A549 treated with Hydrocortisone at 1 μM for 4 hours (cell line): ENCODE measurements around the gene NDST1. TPM values are rescaled to one million over a fixed set of nuclear protein-coding genes. Genes with fewer than 3 reads are reported as not detected.

Source experiments
- total RNA-seq: library from RNA; stranded (reverse); fragments of 200-300 nt; extraction: Qiagen RNA extraction; gene quantifications from 5 replicates; pipeline ENCODE4 v1.2.3, GENCODE V29; 2022

Gene NDST1
- total RNA-seq = 50.1 to 68.1 TPM (median 60.2 TPM) in 5 replicates

DNA sequence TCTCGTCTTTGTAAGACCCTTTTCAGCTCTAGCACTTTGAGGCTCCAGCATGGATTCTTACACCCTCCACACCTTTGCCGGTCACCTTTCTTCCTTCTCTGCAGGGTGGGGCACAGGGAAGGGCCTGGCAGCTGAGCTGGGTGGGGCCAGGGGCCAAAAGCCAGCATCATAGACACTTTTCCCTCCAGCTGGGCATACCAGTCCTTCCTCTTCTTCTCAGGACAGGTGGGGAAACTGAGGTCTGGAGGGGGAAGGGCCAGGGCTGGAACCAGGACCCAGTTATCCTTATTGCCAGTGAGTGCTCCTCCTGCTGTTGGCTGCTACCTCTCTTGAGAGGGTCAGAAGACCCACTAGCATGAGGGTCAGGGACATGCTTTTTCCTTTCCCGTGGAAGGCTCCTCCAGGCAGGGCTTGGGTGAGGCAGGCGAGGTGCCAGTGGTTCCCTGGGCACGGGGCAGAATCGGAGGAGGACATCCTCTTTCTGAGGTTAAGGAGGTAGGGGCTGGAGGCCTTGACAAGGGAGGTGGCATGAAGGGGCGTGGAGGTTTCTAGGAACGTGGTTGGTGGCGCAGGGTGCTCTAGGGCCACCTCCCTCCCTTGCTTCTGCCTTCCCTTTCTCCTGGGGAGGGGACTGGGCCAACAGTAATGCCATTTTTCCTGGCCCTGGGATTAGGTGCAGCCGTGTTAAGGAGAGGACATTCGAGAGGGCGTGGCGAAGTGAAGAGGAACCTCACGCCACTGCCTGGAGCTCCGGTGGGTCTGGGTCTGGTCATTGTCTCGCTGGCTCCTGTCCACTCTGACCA lies at the start of gene NDST1:
Gene NDST1 (plus strand): TSS at position 658 of the 803 bp plus-strand sequence. CDS start 13,124 bp downstream, outside the sequence.

Other genes starting within 250 kb of the NDST1 start
- gene CAMK2A, start 218.4 kb upstream of the NDST1 start, total RNA-seq = 0.59 to 0.90 TPM (median 0.80 TPM) in 5 replicates
- gene ARSI, start 205.2 kb upstream of the NDST1 start, total RNA-seq = 30.4 to 36.6 TPM (median 34.3 TPM) in 5 replicates
- gene TCOF1, start 150.4 kb upstream of the NDST1 start, total RNA-seq = 71.6 to 80.5 TPM (median 71.9 TPM) in 5 replicates
- 0.15 to 0.16 TPM in 2 of 5 replicates, not detected in the others for gene CD74, start 95.2 kb upstream of the NDST1 start, total RNA-seq
- 2,659 to 3,124 TPM (median 2,999 TPM) in 5 replicates for gene RPS14, start 58.4 kb upstream of the NDST1 start, total RNA-seq
- 21.7 to 25.7 TPM (median 24.0 TPM) in 5 replicates for gene SYNPO, start 132.5 kb downstream of the NDST1 start, total RNA-seq
- gene MYOZ3, start 153.1 kb downstream of the NDST1 start, total RNA-seq = 0.07 to 0.14 TPM in 2 of 5 replicates, not detected in the others
- 44.3 to 55.7 TPM (median 45.7 TPM) in 5 replicates for gene RBM22, start 192.9 kb downstream of the NDST1 start, total RNA-seq